Stimulated activated CD8-positive, alpha-beta memory T cell treated with anti-CD3 and anti-CD28 coated beads, Interleukin-7, amount 100 ng/mL, for 4 hours (primary cell): ENCODE measurements around the gene UBE2L5.

Source experiments
- DNase-seq, 2 donors: peaks; one replicate each; pipeline ENCODE4 v3.0.0-alpha.2; 2020; ENCODE audit warnings: low read depth in 2 of 2

Gene UBE2L5

GRCh38 chr13:30404207-30404606, 18.1 kb upstream of the UBE2L5 start:
- no peak for DNase-seq

- no peak for DNase-seq
Measured at GRCh38 chr13:30406779-30407416, 15.4 kb upstream of the UBE2L5 start.

- DNase-seq: peak; percentile 86 to 89
Measured at GRCh38 chr13:30408319-30409101, 13.8 kb upstream of the UBE2L5 start.

- no peak for DNase-seq
Measured at GRCh38 chr13:30409886-30410704, 12.2 kb upstream of the UBE2L5 start.

- DNase-seq: no peak
Measured at GRCh38 chr13:30410705-30411125, 11.6 kb upstream of the UBE2L5 start.

- no peak for DNase-seq
Measured at GRCh38 chr13:30412346-30412745, 9.9 kb upstream of the UBE2L5 start.

GRCh38 chr13:30413842-30414241, 8.5 kb upstream of the UBE2L5 start:
- no peak for DNase-seq

GRCh38 chr13:30415430-30416030, 6.8 kb upstream of the UBE2L5 start:
- no peak for DNase-seq

GRCh38 chr13:30416471-30416870, 5.8 kb upstream of the UBE2L5 start:
- DNase-seq: no peak

- DNase-seq: no peak
Measured at GRCh38 chr13:30418075-30418716, 4.1 kb upstream of the UBE2L5 start.

GRCh38 chr13:30418717-30419459, 3.4 kb upstream of the UBE2L5 start:
- DNase-seq: no peak

GRCh38 chr13:30421093-30422053, 920 bp upstream of the UBE2L5 start:
- peak; percentile 15 to 35 for DNase-seq

- no peak for DNase-seq
Measured at GRCh38 chr13:30423891-30424290, 1.6 kb downstream of the UBE2L5 start.

- DNase-seq: no peak
Measured at GRCh38 chr13:30429235-30429634, 6.9 kb downstream of the UBE2L5 start.

GRCh38 chr13:30429721-30430694, 7.7 kb downstream of the UBE2L5 start:
- DNase-seq: peak in 1 of 2 donors; percentile 29

GRCh38 chr13:30431269-30431940, 9.1 kb downstream of the UBE2L5 start:
- DNase-seq: no peak

- no peak for DNase-seq
Measured at GRCh38 chr13:30435911-30436451, 13.7 kb downstream of the UBE2L5 start.

GRCh38 chr13:30437177-30437576, 14.9 kb downstream of the UBE2L5 start:
- no peak for DNase-seq
